ENCODE data around the gene TET3. TPM values are rescaled to one million over a fixed set of nuclear protein-coding genes. Genes with fewer than 3 reads are reported as not detected.

TET3 gene
- total RNA-seq, 4 donors from 2014 or later, result 18.2 to 38.7 (median 27.0) TPM

- no peaks in the 10 kb centered on the region for H3K36me3 ChIP-seq
- no peaks in the 10 kb centered on the region for H3K9me3 ChIP-seq
- peak overlapping the region in 2 of 4 donors; percentile 46 to 57 for H3K4me3 ChIP-seq
- H3K27ac ChIP-seq, result peak overlapping the region in 3 of 4 donors; percentile 1 to 60 (median 1)
- TF ChIP-seq CTCF (IDR thresholded peaks at IDR 0.05) (no peak), POLR2A (IDR thresholded peaks at IDR 0.05) (peak in 1 of 2 donors; percentile 28)
- H3K4me1 ChIP-seq, result peaks cover 0 to 44% (median 16%) of the 10 kb centered on the region in 4 donors
- no peaks in the 10 kb centered on the region for H3K27me3 ChIP-seq
- no peak for DNase-seq
Measured at GRCh38 chr2:73980566-73980965, 4.1 kb upstream of the TET3 start.

GRCh38 chr2:73981081-73982001 lies 3.4 kb upstream of the TET3 start:
- Histone ChIP-seq H3K9me3 (no peaks in the 10 kb centered on the region), H3K4me1 (peaks cover 0 to 51% (median 19%) of the 10 kb centered on the region in 4 donors), H3K27ac (peak overlapping the region in 3 of 4 donors; percentile 1 to 60 (median 33)), H3K27me3 (no peaks in the 10 kb centered on the region), H3K4me3 (peak overlapping the region; percentile 20 to 57 (median 36)), H3K36me3 (no peaks in the 10 kb centered on the region)
- no peak for TF ChIP-seq CTCF (IDR thresholded peaks at IDR 0.05)
- DNase-seq, result peak; percentile 33 to 66 (median 64)

- Histone ChIP-seq H3K36me3 (no peaks in the 10 kb centered on the region), H3K27ac (peak overlapping the region in 1 of 4 donors; percentile 95), H3K27me3 (no peaks in the 10 kb centered on the region), H3K9me3 (no peaks in the 10 kb centered on the region), H3K4me3 (no peak overlapping the region), H3K4me1 (peaks cover 0 to 59% (median 22%) of the 10 kb centered on the region in 4 donors)
- DNase-seq, result no peak
- no peak for TF ChIP-seq POLR2A (IDR thresholded peaks at IDR 0.05)
- TF ChIP-seq CTCF (IDR thresholded peaks at IDR 0.05), result no peak
Measured at GRCh38 chr2:73982140-73982617, 2.5 kb upstream of the TET3 start.

GRCh38 chr2:73983322-73984202 lies 1.1 kb upstream of the TET3 start:
- no peaks in the 10 kb centered on the region for H3K9me3 ChIP-seq
- H3K36me3 ChIP-seq, result no peaks in the 10 kb centered on the region
- H3K27me3 ChIP-seq, result no peaks in the 10 kb centered on the region
- DNase-seq, result peak; percentile 35 to 96 (median 94)
- peak overlapping the region; percentile 66 to 91 (median 76) for H3K4me3 ChIP-seq
- peak; percentile 78 to 87 for TF ChIP-seq POLR2A (IDR thresholded peaks at IDR 0.05)
- TF ChIP-seq CTCF (IDR thresholded peaks at IDR 0.05), result peak in 3 of 6 experiments; percentile 11 to 32 (median 25)
- H3K4me1 ChIP-seq, result peaks cover 0 to 71% (median 31%) of the 10 kb centered on the region in 4 donors
- H3K27ac ChIP-seq, result peak overlapping the region; percentile 86 to 95 (median 92)

- peaks cover 0 to 66% (median 31%) of the 10 kb centered on the region in 4 donors for H3K4me1 ChIP-seq
- DNase-seq, result peak; percentile 63 to 87 (median 83)
- H3K27ac ChIP-seq, result peak overlapping the region; percentile 86 to 95 (median 92)
- no peaks in the 10 kb centered on the region for H3K9me3 ChIP-seq
- TF ChIP-seq POLR2A (IDR thresholded peaks at IDR 0.05), result peak in 1 of 2 donors; percentile 73
- no peak for TF ChIP-seq CTCF (IDR thresholded peaks at IDR 0.05)
- peak overlapping the region; percentile 66 to 91 (median 76) for H3K4me3 ChIP-seq
- H3K27me3 ChIP-seq, result no peaks in the 10 kb centered on the region
- H3K36me3 ChIP-seq, result no peaks in the 10 kb centered on the region
Measured at GRCh38 chr2:73984922-73985307, 205 bp downstream of the TET3 start.
